ENCODE results near the gene CDK17. TPM values are rescaled to one million over a fixed set of nuclear protein-coding genes. Genes with fewer than 3 reads are reported as not detected.

Gene CDK17
- total RNA-seq, 6 donors from 2014 or later = 31.5 to 71.8 (median 42.5) TPM

- Histone ChIP-seq H3K27ac (peak overlapping the region in 2 of 4 donors; percentile 3 to 66), H3K27me3 (no peaks in the 10 kb centered on the region), H3K4me3 (no peak overlapping the region), H3K4me1 (peaks cover 13 to 35% (median 26%) of the 10 kb centered on the region in 4 donors), H3K36me3 (peaks cover 0 to 32% (median 2%) of the 10 kb centered on the region in 4 donors), H3K9me3 (no peaks in the 10 kb centered on the region)
- no peak for DNase-seq
- 36 to 48% methylated on average over 7 to 8 of the region's 8 CpGs for WGBS, 2 donors
- peak in 1 of 2 donors; percentile 12 for ATAC-seq (ENCODE audit: low FRiP score in 2 of 2)
- TF ChIP-seq POLR2A (IDR thresholded peaks at IDR 0.05) = no peak
- TF ChIP-seq CTCF (IDR thresholded peaks at IDR 0.05) = no peak
- no peak for TF ChIP-seq POLR2AphosphoS5 (IDR thresholded peaks at IDR 0.05)
- TF ChIP-seq EP300 (IDR thresholded peaks at IDR 0.05) = no peak
Observed at GRCh38 chr12:96258104-96258961, 141.9 kb downstream of the CDK17 start.

GRCh38 chr12:96257550-96258103 is 142.6 kb downstream of the CDK17 start:
- Histone ChIP-seq H3K4me1 (peaks cover 10 to 30% (median 22%) of the 10 kb centered on the region in 4 donors), H3K27ac (peak overlapping the region in 2 of 4 donors; percentile 3 to 66), H3K9me3 (no peaks in the 10 kb centered on the region), H3K4me3 (no peak overlapping the region), H3K36me3 (peaks cover 0 to 32% (median 2%) of the 10 kb centered on the region in 4 donors), H3K27me3 (no peaks in the 10 kb centered on the region)
- WGBS, 2 donors = 69 to 76% methylated on average over 2 of the region's 2 CpGs
- DNase-seq (no peak), ATAC-seq (ENCODE audit: low FRiP score in 2 of 2) (no peak)
- TF ChIP-seq POLR2A (IDR thresholded peaks at IDR 0.05) (no peak), EP300 (IDR thresholded peaks at IDR 0.05) (no peak), POLR2AphosphoS5 (IDR thresholded peaks at IDR 0.05) (no peak), CTCF (IDR thresholded peaks at IDR 0.05) (no peak)

DNA sequence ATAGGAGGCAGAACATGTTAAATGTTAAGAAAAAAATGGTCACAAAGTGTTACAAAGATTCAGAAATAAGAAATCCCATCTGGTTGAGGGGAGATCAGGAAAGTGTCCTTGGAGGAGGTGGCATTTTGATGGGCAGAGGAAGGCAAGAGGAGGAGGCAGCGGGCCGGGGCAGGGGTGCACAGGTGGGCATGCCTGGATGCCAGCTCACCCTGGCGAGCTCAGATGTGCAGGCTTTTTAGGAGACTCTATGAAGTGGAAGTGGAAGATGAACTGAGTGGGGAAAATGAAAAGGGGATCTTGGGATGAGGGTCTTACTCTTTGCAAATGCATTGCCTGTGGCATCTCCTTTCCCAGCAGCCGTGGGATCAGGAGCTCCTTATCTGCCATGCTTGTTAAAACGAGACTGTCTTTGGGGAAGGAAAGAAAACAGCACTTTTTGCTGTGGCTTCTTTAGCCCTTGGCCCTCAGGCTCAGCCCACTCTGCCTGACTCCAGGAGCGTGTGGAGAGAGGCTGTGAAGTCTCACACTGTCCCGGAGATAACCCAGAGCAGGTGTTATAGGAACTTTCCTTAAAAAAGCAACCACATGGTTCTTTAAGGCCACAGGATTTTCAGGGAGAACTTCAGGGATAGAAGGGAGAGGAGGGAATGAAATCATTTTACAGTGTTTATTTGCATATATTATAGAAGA is 143.4 kb downstream of the CDK17 start:
- WGBS, 2 donors = 83 to 86% methylated on average over 7 of the region's 7 CpGs
- DNase-seq = peak in 1 of 2 donors; percentile 41
- no peak for ATAC-seq (ENCODE audit: low FRiP score in 2 of 2)

GRCh38 chr12:96255077-96255476 is 145.2 kb downstream of the CDK17 start:
- H3K9me3 ChIP-seq = no peaks in the 10 kb centered on the region
- peaks cover 0 to 31% (median 4%) of the 10 kb centered on the region in 4 donors for H3K36me3 ChIP-seq
- TF ChIP-seq CTCF (IDR thresholded peaks at IDR 0.05) = no peak
- TF ChIP-seq POLR2AphosphoS5 (IDR thresholded peaks at IDR 0.05) = peak in 1 of 2 donors; percentile 47
- peak in 1 of 4 donors; percentile 3 for TF ChIP-seq EP300 (IDR thresholded peaks at IDR 0.05)
- peak overlapping the region; percentile 3 to 79 (median 64) for H3K27ac ChIP-seq
- peaks cover 10 to 30% (median 22%) of the 10 kb centered on the region in 4 donors for H3K4me1 ChIP-seq
- no peaks in the 10 kb centered on the region for H3K27me3 ChIP-seq
- no peak overlapping the region for H3K4me3 ChIP-seq
- ATAC-seq (ENCODE audit: low FRiP score in 2 of 2) = peak; percentile 70 to 92
- DNase-seq = peak in 1 of 2 donors; percentile 66
- 40 to 54% methylated on average over 8 of the region's 8 CpGs for WGBS, 2 donors

More for the DNA sequence above, 143.4 kb downstream of the CDK17 start:
- H3K4me1 ChIP-seq = peaks cover 10 to 30% (median 22%) of the 10 kb centered on the region in 4 donors
- H3K4me3 ChIP-seq = no peak overlapping the region
- no peaks in the 10 kb centered on the region for H3K9me3 ChIP-seq
- no peaks in the 10 kb centered on the region for H3K27me3 ChIP-seq
- TF ChIP-seq POLR2AphosphoS5 (IDR thresholded peaks at IDR 0.05) = no peak
- TF ChIP-seq CTCF (IDR thresholded peaks at IDR 0.05) = no peak
- no peak for TF ChIP-seq EP300 (IDR thresholded peaks at IDR 0.05)
- TF ChIP-seq POLR2A (IDR thresholded peaks at IDR 0.05) = no peak
- H3K27ac ChIP-seq = peak overlapping the region in 3 of 4 donors; percentile 3 to 48 (median 35)
- peaks cover 0 to 32% (median 2%) of the 10 kb centered on the region in 4 donors for H3K36me3 ChIP-seq
